IPS DF 6.9 (cell line): Measurements from ENCODE around the gene ABHD14A.
"Not testable (repeated sequence)": the region's sequence is repeated elsewhere in the genome, so short reads cannot be mapped to it uniquely, and the experiment has no call there.

Source experiments
- DNase-seq: peaks from one replicate; pipeline ENCODE4 v3.0.0-alpha.2; 2013; ENCODE audit warnings: low read depth, low spot score
- H3K27ac ChIP-seq: one replicate; pipeline ENCODE4 v1.5.1; 2013; ENCODE audit warnings: low read length, control low read depth
- H3K27me3 ChIP-seq: 2 replicates; pipeline ENCODE4 v1.6.1; 2013; ENCODE audit warnings: mild to moderate bottlenecking, low read length; ENCODE audit not compliant: control insufficient read depth, insufficient read depth
- H3K36me3 ChIP-seq: 2 replicates; pipeline ENCODE4 v1.6.1; 2013; ENCODE audit warnings: low read length; ENCODE audit not compliant: control insufficient read depth, insufficient read depth
- H3K4me1 ChIP-seq: 2 replicates; pipeline ENCODE4 v1.6.1; 2013; ENCODE audit warnings: low read length; ENCODE audit not compliant: control insufficient read depth, insufficient read depth
- H3K4me3 ChIP-seq: 2 replicates; pipeline ENCODE4 v1.5.1; 2013; ENCODE audit warnings: mild to moderate bottlenecking, low read length
- H3K9me3 ChIP-seq: 2 replicates; pipeline ENCODE4 v1.6.1; 2013; ENCODE audit warnings: low read length, inconsistent platforms; ENCODE audit not compliant: control insufficient read depth, insufficient read depth
- WGBS: extraction: QIAGEN DNeasy Blood & Tissue Kit; methylation state at CpG from one replicate; pipeline ENCODE4 v1.1.7; 2013; ENCODE audit warnings: mixed read lengths, missing lambda C conversion rate; ENCODE audit not compliant: insufficient read length, insufficient coverage; 5-methylcytosine and 5-hydroxymethylcytosine counted together

ABHD14A gene

DNA sequence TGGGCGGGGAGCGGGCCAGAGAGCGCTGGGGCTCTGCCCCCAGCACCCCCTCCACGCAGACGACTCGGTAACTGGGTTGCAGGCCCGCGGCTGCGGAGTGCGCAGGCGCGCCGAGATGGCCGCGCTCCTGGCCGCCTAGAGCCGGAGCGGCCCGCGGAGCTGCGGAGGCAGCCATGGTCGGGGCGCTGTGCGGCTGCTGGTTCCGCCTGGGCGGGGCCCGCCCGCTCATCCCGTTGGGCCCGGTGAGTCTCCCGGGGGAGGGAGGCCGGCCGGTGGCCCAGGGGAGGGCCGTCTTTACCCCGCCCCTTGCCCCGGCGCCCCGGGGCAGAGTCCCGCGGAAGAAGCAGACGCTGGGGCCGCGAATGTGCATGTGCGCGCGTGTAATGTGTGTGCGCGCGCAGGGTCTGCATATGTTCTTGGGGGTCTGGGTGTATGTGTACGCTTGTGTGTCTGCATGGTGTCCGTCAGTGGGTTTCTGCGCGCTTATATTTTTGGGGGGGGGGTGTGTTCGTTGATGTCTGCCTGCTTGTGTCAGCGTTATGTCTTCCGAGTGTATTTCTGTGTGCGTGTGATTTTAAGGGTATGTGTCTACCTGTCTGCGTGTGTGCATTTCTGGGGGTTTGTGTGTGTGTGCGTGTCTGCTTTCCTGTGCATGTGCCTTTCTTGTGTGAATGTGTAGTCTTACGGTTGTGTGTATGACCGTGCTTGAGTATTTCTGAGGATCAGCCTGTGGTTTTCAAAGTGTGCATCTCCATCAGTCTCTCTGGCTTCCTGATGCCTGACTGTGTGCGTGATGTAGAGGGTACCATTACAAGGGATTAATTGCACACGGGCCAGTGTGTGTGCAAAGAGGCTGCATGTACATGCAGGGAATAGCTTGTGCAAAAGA lies at the start of gene ABHD14A:
Gene ABHD14A, plus strand, starts transcription at position 102 of the 889 bp plus-strand sequence. Its CDS starts 72 bp downstream, at position 174.
- Histone ChIP-seq H3K4me1 (peaks cover 12% of the 10 kb centered on the region), H3K4me3 (peak within 1 kb of the TSS; percentile 44; the same call in 1 of the 2 replicates), H3K27ac (no peak within 1 kb of the TSS), H3K9me3 (no peaks in the 10 kb centered on the region), H3K36me3 (no peaks in the 10 kb centered on the region), H3K27me3 (peaks cover 5% of the 10 kb centered on the region; the same call in 1 of the 2 replicates)
- WGBS: no CpG with 5 or more reads among the region's 63 CpGs
- no peak for DNase-seq

GRCh38 chr3:51927061-51927977 lies 47.5 kb upstream of the ABHD14A start:
- no peaks in the 10 kb centered on the region for H3K36me3 ChIP-seq
- H3K27ac ChIP-seq: no peak overlapping the region
- H3K9me3 ChIP-seq: no peaks in the 10 kb centered on the region
- DNase-seq: no peak
- no peaks in the 10 kb centered on the region for H3K4me1 ChIP-seq
- WGBS: no CpG with 5 or more reads among the region's 5 CpGs
- no peak overlapping the region for H3K4me3 ChIP-seq
- no peaks in the 10 kb centered on the region for H3K27me3 ChIP-seq

- no peak overlapping the region for H3K4me3 ChIP-seq
- no peaks in the 10 kb centered on the region for H3K36me3 ChIP-seq
- no peaks in the 10 kb centered on the region for H3K4me1 ChIP-seq
- H3K9me3 ChIP-seq: no peaks in the 10 kb centered on the region
- DNase-seq: no peak
- no peaks in the 10 kb centered on the region for H3K27me3 ChIP-seq
- H3K27ac ChIP-seq: no peak overlapping the region
- WGBS: no CpG with 5 or more reads among the region's 7 CpGs
These were observed 46.4 kb upstream of the ABHD14A start for GRCh38 chr3:51928438-51928837.

- H3K4me1 ChIP-seq: not testable (repeated sequence)
- no CpG with 5 or more reads among the region's 3 CpGs for WGBS
These were observed 45.9 kb upstream of the ABHD14A start for GRCh38 chr3:51928981-51929380.

GRCh38 chr3:51929420-51930003 lies 45.4 kb upstream of the ABHD14A start:
- no peak for DNase-seq
- Histone ChIP-seq H3K36me3 (peaks cover 9% of the 10 kb centered on the region), H3K4me3 (no peak overlapping the region), H3K27ac (no peak overlapping the region), H3K4me1 (no peaks in the 10 kb centered on the region), H3K27me3 (no peaks in the 10 kb centered on the region), H3K9me3 (no peaks in the 10 kb centered on the region)
- WGBS: no CpG with 5 or more reads among the region's 5 CpGs

More at GRCh38 chr3:51928981-51929380, 45.9 kb upstream of the ABHD14A start:
- not testable (repeated sequence) for H3K36me3 ChIP-seq, H3K27ac ChIP-seq, DNase-seq, H3K27me3 ChIP-seq, H3K9me3 ChIP-seq, H3K4me3 ChIP-seq

DNA sequence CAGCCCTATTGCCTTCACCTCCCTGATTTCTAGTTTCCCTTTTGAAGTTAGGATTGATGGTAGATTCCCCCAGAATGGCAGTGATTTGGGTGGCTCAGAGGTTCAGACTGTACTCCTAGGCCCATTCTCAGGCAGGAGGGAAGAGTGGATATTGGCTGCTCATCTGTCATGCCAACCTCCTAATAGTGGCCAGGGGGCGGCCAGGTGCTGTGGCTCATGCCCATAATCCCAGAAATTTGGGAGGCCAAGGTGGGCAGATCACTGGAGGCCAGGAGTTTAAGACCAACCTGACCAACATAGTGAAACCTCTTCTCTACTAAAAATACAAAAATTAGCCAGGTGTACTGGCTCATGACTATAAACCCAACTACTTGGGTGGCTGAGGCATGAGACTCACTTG lies 44.4 kb upstream of the ABHD14A start:
- Histone ChIP-seq H3K27ac (no peak overlapping the region), H3K4me3 (no peak overlapping the region), H3K4me1 (no peaks in the 10 kb centered on the region), H3K36me3 (peaks cover 16% of the 10 kb centered on the region), H3K27me3 (no peaks in the 10 kb centered on the region), H3K9me3 (no peaks in the 10 kb centered on the region)
- no CpG with 5 or more reads among the region's 1 CpG for WGBS
- no peak for DNase-seq

GRCh38 chr3:51931756-51932155 lies 43.1 kb upstream of the ABHD14A start:
- Histone ChIP-seq H3K27ac (no peak overlapping the region), H3K36me3 (peaks cover 25% of the 10 kb centered on the region), H3K9me3 (no peaks in the 10 kb centered on the region), H3K27me3 (no peaks in the 10 kb centered on the region), H3K4me3 (no peak overlapping the region), H3K4me1 (no peaks in the 10 kb centered on the region)
- no CpG with 5 or more reads among the region's 6 CpGs for WGBS
- no peak for DNase-seq

DNA sequence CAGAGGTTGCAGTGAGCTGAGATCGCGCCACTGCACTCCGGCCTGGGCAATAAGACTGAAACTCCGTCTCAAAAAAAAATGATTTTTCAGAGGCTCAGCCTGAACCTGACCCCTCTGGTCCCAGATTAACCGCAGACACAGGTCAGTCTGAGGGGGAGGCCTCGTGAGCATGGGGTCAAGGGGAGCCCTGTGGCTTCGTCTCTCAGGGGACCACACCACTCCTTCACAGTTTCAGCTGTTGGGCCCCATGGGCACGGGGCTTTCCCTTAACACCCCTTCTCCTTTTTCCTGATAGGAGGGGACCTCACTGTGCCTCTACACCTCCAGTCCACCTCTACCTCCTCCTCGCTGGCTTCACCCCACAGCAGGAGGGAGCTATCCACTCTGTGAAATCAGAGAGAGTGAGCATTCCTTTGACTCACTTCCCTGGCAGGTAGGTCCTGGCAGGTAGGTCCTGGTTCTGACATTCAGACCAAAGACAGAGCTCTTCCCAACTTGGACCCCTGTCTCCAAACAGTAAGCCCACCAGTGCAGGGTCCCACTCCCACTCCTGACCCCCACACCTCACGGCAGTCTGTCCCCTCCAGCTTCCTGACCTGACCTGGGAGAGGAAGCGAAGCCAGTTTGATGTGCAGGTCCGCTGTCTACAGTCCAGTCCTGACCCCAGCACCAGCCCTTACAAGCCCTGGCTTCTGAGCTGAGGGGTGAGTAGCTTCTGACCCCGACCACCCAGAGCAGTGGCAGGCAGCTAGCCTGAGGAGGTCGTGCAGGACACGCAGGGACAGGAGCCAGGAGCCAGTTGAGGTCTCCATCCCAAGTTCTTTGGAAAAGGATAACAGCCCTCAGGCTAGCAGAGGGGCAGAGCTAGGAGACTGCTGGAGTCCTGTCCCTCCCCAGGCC lies 42.1 kb upstream of the ABHD14A start:
- WGBS: no CpG with 5 or more reads among the region's 15 CpGs
- H3K27me3 ChIP-seq: no peaks in the 10 kb centered on the region
- peaks cover 34% of the 10 kb centered on the region for H3K36me3 ChIP-seq
- H3K4me3 ChIP-seq: no peak overlapping the region
- DNase-seq: no peak
- H3K4me1 ChIP-seq: no peaks in the 10 kb centered on the region
- no peak overlapping the region for H3K27ac ChIP-seq
- no peaks in the 10 kb centered on the region for H3K9me3 ChIP-seq

DNA sequence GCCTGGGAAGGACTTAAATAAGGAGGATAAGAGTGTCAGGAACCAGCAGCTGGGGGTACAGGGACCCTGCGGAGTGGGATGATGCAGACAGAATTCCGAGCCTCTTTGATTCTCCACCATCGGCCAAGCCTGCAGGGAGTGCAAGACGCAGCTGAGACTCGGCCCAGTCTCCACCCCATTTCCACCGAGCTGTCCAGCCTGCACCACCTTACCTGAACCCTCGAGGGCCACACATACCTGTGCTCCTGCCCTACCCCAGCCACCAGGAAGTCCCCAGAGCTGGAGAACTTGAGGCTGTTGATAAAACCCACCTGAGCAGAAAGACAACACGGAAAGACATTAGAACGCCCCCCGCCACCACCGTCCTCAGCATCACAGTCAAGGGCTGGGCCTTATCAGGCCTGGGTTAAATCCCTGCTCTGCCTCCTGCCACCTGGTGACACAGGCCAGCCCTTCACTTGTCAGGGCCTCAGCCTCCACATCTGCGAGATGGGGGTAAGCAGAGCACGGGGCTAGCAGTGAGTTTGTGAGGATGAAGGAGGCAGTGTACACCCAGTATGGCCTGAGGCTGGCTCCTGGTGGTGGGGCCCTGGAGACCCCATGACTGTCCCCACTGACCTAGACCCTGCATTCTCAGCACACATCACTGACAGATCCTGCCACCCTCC lies 41.3 kb upstream of the ABHD14A start:
- H3K9me3 ChIP-seq: no peaks in the 10 kb centered on the region
- no peak overlapping the region for H3K27ac ChIP-seq
- DNase-seq: no peak
- H3K36me3 ChIP-seq: peaks cover 38% of the 10 kb centered on the region
- no peaks in the 10 kb centered on the region for H3K27me3 ChIP-seq
- no peak overlapping the region for H3K4me3 ChIP-seq
- no peaks in the 10 kb centered on the region for H3K4me1 ChIP-seq
- no CpG with 5 or more reads among the region's 13 CpGs for WGBS
